ENCODE measurements around the gene ITGA1. TPM values are rescaled to one million over a fixed set of nuclear protein-coding genes. Genes with fewer than 3 reads are reported as not detected.
A peak's percentile ranks its signal among the peaks of the same experiment; 100 is the strongest.

ITGA1 gene
- total RNA-seq, 1 donor from 2014 or later, result 10.0 TPM

- no peak overlapping the region for H3K4me3 ChIP-seq (ENCODE audit: low read depth, low read length)
- peak; percentile 39 for DNase-seq (ENCODE audit: low read depth)
- no peaks in the 10 kb centered on the region for H3K36me3 ChIP-seq (ENCODE audit: control insufficient read depth, insufficient read depth, low read length)
- H3K27me3 ChIP-seq (ENCODE audit: control insufficient read depth, insufficient read depth, low read length), result no peaks in the 10 kb centered on the region
- peak; percentile 42 for TF ChIP-seq CTCF (IDR thresholded peaks at IDR 0.05; ENCODE audit: insufficient read depth, low read length, poor library complexity, severe bottlenecking)
Measured at GRCh38 chr5:52837068-52837467, 49.4 kb downstream of the ITGA1 start.

GRCh38 chr5:52837591-52838001, 49.9 kb downstream of the ITGA1 start:
- no peaks in the 10 kb centered on the region for H3K27me3 ChIP-seq (ENCODE audit: control insufficient read depth, insufficient read depth, low read length)
- TF ChIP-seq CTCF (IDR thresholded peaks at IDR 0.05; ENCODE audit: insufficient read depth, low read length, poor library complexity, severe bottlenecking), result no peak
- H3K4me3 ChIP-seq (ENCODE audit: low read depth, low read length), result no peak overlapping the region
- no peaks in the 10 kb centered on the region for H3K36me3 ChIP-seq (ENCODE audit: control insufficient read depth, insufficient read depth, low read length)
- DNase-seq (ENCODE audit: low read depth), result no peak

GRCh38 chr5:52838326-52839015, 50.8 kb downstream of the ITGA1 start:
- DNase-seq (ENCODE audit: low read depth), result no peak

GRCh38 chr5:52839285-52839684, 51.6 kb downstream of the ITGA1 start:
- TF ChIP-seq CTCF (IDR thresholded peaks at IDR 0.05; ENCODE audit: insufficient read depth, low read length, poor library complexity, severe bottlenecking), result no peak
- no peaks in the 10 kb centered on the region for H3K27me3 ChIP-seq (ENCODE audit: control insufficient read depth, insufficient read depth, low read length)
- DNase-seq (ENCODE audit: low read depth), result no peak
- H3K36me3 ChIP-seq (ENCODE audit: control insufficient read depth, insufficient read depth, low read length), result no peaks in the 10 kb centered on the region
- H3K4me3 ChIP-seq (ENCODE audit: low read depth, low read length), result no peak overlapping the region

More at GRCh38 chr5:52838326-52839015, 50.8 kb downstream of the ITGA1 start:
- no peak for TF ChIP-seq CTCF (IDR thresholded peaks at IDR 0.05; ENCODE audit: insufficient read depth, low read length, poor library complexity, severe bottlenecking)
- Histone ChIP-seq H3K4me3 (ENCODE audit: low read depth, low read length) (no peak overlapping the region), H3K36me3 (ENCODE audit: control insufficient read depth, insufficient read depth, low read length) (no peaks in the 10 kb centered on the region), H3K27me3 (ENCODE audit: control insufficient read depth, insufficient read depth, low read length) (no peaks in the 10 kb centered on the region)

GRCh38 chr5:52840277-52841050, 52.7 kb downstream of the ITGA1 start:
- Histone ChIP-seq H3K36me3 (ENCODE audit: control insufficient read depth, insufficient read depth, low read length) (no peaks in the 10 kb centered on the region), H3K4me3 (ENCODE audit: low read depth, low read length) (no peak overlapping the region), H3K27me3 (ENCODE audit: control insufficient read depth, insufficient read depth, low read length) (no peaks in the 10 kb centered on the region)
- DNase-seq (ENCODE audit: low read depth), result no peak
- no peak for TF ChIP-seq CTCF (IDR thresholded peaks at IDR 0.05; ENCODE audit: insufficient read depth, low read length, poor library complexity, severe bottlenecking)
